ENCODE measurements around the gene SLC5A11. TPM values are rescaled to one million over a fixed set of nuclear protein-coding genes. Genes with fewer than 3 reads are reported as not detected.
"Not testable (repeated sequence)": the region's sequence is repeated elsewhere in the genome, so short reads cannot be mapped to it uniquely, and the experiment has no call there.

Gene SLC5A11, protein sequence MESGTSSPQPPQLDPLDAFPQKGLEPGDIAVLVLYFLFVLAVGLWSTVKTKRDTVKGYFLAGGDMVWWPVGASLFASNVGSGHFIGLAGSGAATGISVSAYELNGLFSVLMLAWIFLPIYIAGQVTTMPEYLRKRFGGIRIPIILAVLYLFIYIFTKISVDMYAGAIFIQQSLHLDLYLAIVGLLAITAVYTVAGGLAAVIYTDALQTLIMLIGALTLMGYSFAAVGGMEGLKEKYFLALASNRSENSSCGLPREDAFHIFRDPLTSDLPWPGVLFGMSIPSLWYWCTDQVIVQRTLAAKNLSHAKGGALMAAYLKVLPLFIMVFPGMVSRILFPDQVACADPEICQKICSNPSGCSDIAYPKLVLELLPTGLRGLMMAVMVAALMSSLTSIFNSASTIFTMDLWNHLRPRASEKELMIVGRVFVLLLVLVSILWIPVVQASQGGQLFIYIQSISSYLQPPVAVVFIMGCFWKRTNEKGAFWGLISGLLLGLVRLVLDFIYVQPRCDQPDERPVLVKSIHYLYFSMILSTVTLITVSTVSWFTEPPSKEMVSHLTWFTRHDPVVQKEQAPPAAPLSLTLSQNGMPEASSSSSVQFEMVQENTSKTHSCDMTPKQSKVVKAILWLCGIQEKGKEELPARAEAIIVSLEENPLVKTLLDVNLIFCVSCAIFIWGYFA
- 10 to 100 TPM in 3 of 4 donors, 1 to 10 TPM in 1; 4.5 to 32.4 (median 19.6) TPM for polyA plus RNA-seq
- long read RNA-seq, donor 1, result 0 reads
- long read RNA-seq, donor 2, result 0 reads
- long read RNA-seq, donor 3, result 0 reads
- long read RNA-seq, donor 4, result 0 reads
- long read RNA-seq, donor 5, result 0 reads
- long read RNA-seq, donor 6, result 0 reads
- long read RNA-seq, donor 7, result 0 reads
- long read RNA-seq, donor 8, result 0 reads
- long read RNA-seq, donor 9, result 0 reads
- long read RNA-seq, donor 10, result 0 reads

GRCh38 chr16:24845726-24846547 is at the start of gene SLC5A11:
SLC5A11 (plus strand) TSS chr16:24845963; CDS start chr16:24858644, 12,681 bp downstream.
- H3K9me3 ChIP-seq (ENCODE audit: control insufficient read depth in 2 of 2, insufficient read depth in 1 of 2, low read depth in 1 of 2, low read length in 1 of 2), result no peaks in the 10 kb centered on the region
- H3K4me1 ChIP-seq (ENCODE audit: control insufficient read depth in 3 of 3, insufficient read depth in 2 of 3, low read depth in 1 of 3, low read length in 2 of 3), result peaks cover 2 to 44% (median 10%) of the 10 kb centered on the region in 3 donors
- H3K36me3 ChIP-seq (ENCODE audit: control insufficient read depth in 3 of 3, insufficient read depth in 2 of 3, low read depth in 1 of 3, low read length in 3 of 3), result no peaks in the 10 kb centered on the region
- DNase-seq, result peak; percentile 88
- WGBS, 3 donors, result 16 to 56% (median 39%) methylated on average over 19 to 21 of the region's 21 CpGs
- H3K27me3 ChIP-seq (ENCODE audit: control insufficient read depth in 3 of 3, insufficient read depth in 3 of 3, low read length in 3 of 3), result no peaks in the 10 kb centered on the region
- no peak for FAIRE-seq
- H3K27ac ChIP-seq (ENCODE audit: low read depth in 1 of 3, low read length in 2 of 3), result peak within 1 kb of the TSS; percentile 71 to 81 (median 80)
- peak within 1 kb of the TSS in 1 of 3 donors; percentile 30 for H3K4me3 ChIP-seq (ENCODE audit: low read depth in 1 of 3, low read length in 3 of 3)

DNA sequence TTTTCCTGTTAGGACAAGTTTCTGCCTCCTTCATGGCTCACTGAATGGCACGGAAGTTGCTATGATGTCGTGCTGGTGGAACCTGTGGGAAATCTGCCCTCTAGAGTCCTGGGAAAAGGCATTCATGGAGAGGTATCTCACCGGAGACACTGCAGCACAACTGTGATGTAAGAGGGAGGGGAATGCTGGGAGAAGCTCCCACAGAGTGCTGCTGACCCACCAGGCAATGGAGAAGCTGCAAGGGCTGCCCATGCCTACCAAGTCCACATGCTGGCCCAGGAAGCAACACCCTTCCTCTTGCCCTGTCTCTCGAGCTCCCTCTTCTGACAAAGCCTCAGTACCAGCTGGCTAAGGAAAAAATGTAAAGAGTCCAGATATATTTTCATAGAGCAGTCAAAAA is 45.2 kb upstream of the SLC5A11 start:
- no peak overlapping the region for H3K4me3 ChIP-seq (ENCODE audit: low read depth in 1 of 3, low read length in 3 of 3)
- H3K27ac ChIP-seq (ENCODE audit: low read depth in 1 of 3, low read length in 2 of 3), result no peak overlapping the region
- FAIRE-seq (no peak), DNase-seq (no peak)
- 84 to 94% (median 91%) methylated on average over 4 of the region's 4 CpGs for WGBS, 3 donors
- no peaks in the 10 kb centered on the region for H3K27me3 ChIP-seq (ENCODE audit: control insufficient read depth in 3 of 3, insufficient read depth in 3 of 3, low read length in 3 of 3)
- H3K36me3 ChIP-seq (ENCODE audit: control insufficient read depth in 3 of 3, insufficient read depth in 2 of 3, low read depth in 1 of 3, low read length in 3 of 3), result peaks cover 25 to 31% (median 31%) of the 10 kb centered on the region in 3 donors
- H3K9me3 ChIP-seq (ENCODE audit: control insufficient read depth in 2 of 2, insufficient read depth in 1 of 2, low read depth in 1 of 2, low read length in 1 of 2), result no peaks in the 10 kb centered on the region
- H3K4me1 ChIP-seq (ENCODE audit: control insufficient read depth in 3 of 3, insufficient read depth in 2 of 3, low read depth in 1 of 3, low read length in 2 of 3), result no peaks in the 10 kb centered on the region

DNA sequence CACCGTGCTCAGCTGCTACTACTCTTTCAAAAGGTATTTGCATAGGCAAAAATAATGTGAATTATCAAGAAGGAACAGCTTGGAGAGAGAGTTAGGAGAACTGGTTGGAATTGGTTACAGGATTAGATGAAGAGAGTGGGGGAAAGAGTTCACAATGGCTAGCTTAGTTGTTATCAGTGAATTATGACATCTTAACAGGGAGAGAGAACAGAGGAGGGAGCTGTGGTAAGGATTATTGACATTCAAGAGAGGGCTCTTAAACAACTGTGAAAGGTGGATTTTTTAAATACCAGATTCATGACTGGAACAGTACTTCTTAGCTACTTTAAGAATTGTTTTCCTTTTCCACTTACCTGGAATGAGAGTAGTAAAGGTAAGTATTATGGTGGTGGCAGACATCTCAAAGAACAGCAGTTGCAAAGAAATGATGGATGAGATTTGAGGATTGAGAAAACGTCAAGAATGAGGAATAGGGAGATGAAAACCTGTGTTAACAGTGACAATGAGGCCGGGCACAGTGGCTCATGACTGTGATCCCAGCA is 43.9 kb upstream of the SLC5A11 start:
- FAIRE-seq (no peak), DNase-seq (no peak)
- H3K27me3 ChIP-seq (ENCODE audit: control insufficient read depth in 3 of 3, insufficient read depth in 3 of 3, low read length in 3 of 3), result no peaks in the 10 kb centered on the region
- no peaks in the 10 kb centered on the region for H3K9me3 ChIP-seq (ENCODE audit: control insufficient read depth in 2 of 2, insufficient read depth in 1 of 2, low read depth in 1 of 2, low read length in 1 of 2)
- H3K36me3 ChIP-seq (ENCODE audit: control insufficient read depth in 3 of 3, insufficient read depth in 2 of 3, low read depth in 1 of 3, low read length in 3 of 3), result peaks cover 28 to 39% (median 38%) of the 10 kb centered on the region in 3 donors
- no peak overlapping the region for H3K4me3 ChIP-seq (ENCODE audit: low read depth in 1 of 3, low read length in 3 of 3)
- H3K4me1 ChIP-seq (ENCODE audit: control insufficient read depth in 3 of 3, insufficient read depth in 2 of 3, low read depth in 1 of 3, low read length in 2 of 3), result no peaks in the 10 kb centered on the region
- no peak overlapping the region for H3K27ac ChIP-seq (ENCODE audit: low read depth in 1 of 3, low read length in 2 of 3)
- 85 to 93% (median 92%) methylated on average over 3 of the region's 3 CpGs for WGBS, 3 donors

DNA sequence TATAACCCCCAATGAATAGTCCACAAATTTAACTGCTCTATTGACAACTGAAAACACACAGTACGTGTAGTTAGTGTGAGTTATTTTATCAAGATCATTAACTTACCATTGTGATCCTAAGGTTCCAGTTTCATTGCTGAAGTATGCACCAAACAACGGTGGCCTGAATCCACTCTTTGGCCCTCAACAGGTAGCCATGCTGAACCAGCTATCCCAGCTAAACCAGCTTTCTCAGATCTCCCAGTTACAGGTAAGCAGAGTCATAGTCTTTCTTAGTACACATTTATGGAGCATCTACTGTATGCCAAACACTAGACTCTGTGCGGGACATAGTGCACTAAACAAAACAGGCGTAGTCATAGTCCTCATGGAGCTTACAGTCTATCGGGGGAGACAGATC is 40.3 kb upstream of the SLC5A11 start:
- Histone ChIP-seq H3K9me3 (ENCODE audit: control insufficient read depth in 2 of 2, insufficient read depth in 1 of 2, low read depth in 1 of 2, low read length in 1 of 2) (no peaks in the 10 kb centered on the region), H3K36me3 (ENCODE audit: control insufficient read depth in 3 of 3, insufficient read depth in 2 of 3, low read depth in 1 of 3, low read length in 3 of 3) (peaks cover 24 to 44% (median 28%) of the 10 kb centered on the region in 3 donors), H3K27ac (ENCODE audit: low read depth in 1 of 3, low read length in 2 of 3) (no peak overlapping the region), H3K27me3 (ENCODE audit: control insufficient read depth in 3 of 3, insufficient read depth in 3 of 3, low read length in 3 of 3) (no peaks in the 10 kb centered on the region), H3K4me1 (ENCODE audit: control insufficient read depth in 3 of 3, insufficient read depth in 2 of 3, low read depth in 1 of 3, low read length in 2 of 3) (no peaks in the 10 kb centered on the region), H3K4me3 (ENCODE audit: low read depth in 1 of 3, low read length in 3 of 3) (no peak overlapping the region)
- no peak for DNase-seq
- no peak for FAIRE-seq
- 91 to 93% (median 92%) methylated on average over 5 of the region's 5 CpGs for WGBS, 3 donors

GRCh38 chr16:24807301-24807700 is 38.5 kb upstream of the SLC5A11 start:
- no peaks in the 10 kb centered on the region for H3K4me1 ChIP-seq (ENCODE audit: control insufficient read depth in 3 of 3, insufficient read depth in 2 of 3, low read depth in 1 of 3, low read length in 2 of 3)
- H3K9me3 ChIP-seq (ENCODE audit: control insufficient read depth in 2 of 2, insufficient read depth in 1 of 2, low read depth in 1 of 2, low read length in 1 of 2), result no peaks in the 10 kb centered on the region
- H3K36me3 ChIP-seq (ENCODE audit: control insufficient read depth in 3 of 3, insufficient read depth in 2 of 3, low read depth in 1 of 3, low read length in 3 of 3), result peaks cover 24 to 42% (median 32%) of the 10 kb centered on the region in 3 donors
- H3K4me3 ChIP-seq (ENCODE audit: low read depth in 1 of 3, low read length in 3 of 3), result no peak overlapping the region
- FAIRE-seq (no peak), DNase-seq (no peak)
- 50 to 63% (median 55%) methylated on average over 1 of the region's 1 CpG for WGBS, 3 donors
- H3K27me3 ChIP-seq (ENCODE audit: control insufficient read depth in 3 of 3, insufficient read depth in 3 of 3, low read length in 3 of 3), result no peaks in the 10 kb centered on the region
- H3K27ac ChIP-seq (ENCODE audit: low read depth in 1 of 3, low read length in 2 of 3), result no peak overlapping the region

- no peak overlapping the region for H3K27ac ChIP-seq (ENCODE audit: low read depth in 1 of 3, low read length in 2 of 3)
- DNase-seq (no peak), FAIRE-seq (no peak)
- no peaks in the 10 kb centered on the region for H3K4me1 ChIP-seq (ENCODE audit: control insufficient read depth in 3 of 3, insufficient read depth in 2 of 3, low read depth in 1 of 3, low read length in 2 of 3)
- H3K36me3 ChIP-seq (ENCODE audit: control insufficient read depth in 3 of 3, insufficient read depth in 2 of 3, low read depth in 1 of 3, low read length in 3 of 3), result peaks cover 26 to 40% (median 27%) of the 10 kb centered on the region in 3 donors
- H3K4me3 ChIP-seq (ENCODE audit: low read depth in 1 of 3, low read length in 3 of 3), result no peak overlapping the region
- H3K27me3 ChIP-seq (ENCODE audit: control insufficient read depth in 3 of 3, insufficient read depth in 3 of 3, low read length in 3 of 3), result no peaks in the 10 kb centered on the region
- 80 to 84% (median 84%) methylated on average over 11 of the region's 11 CpGs for WGBS, 3 donors
- H3K9me3 ChIP-seq (ENCODE audit: control insufficient read depth in 2 of 2, insufficient read depth in 1 of 2, low read depth in 1 of 2, low read length in 1 of 2), result no peaks in the 10 kb centered on the region
These were observed 34.6 kb upstream of the SLC5A11 start for GRCh38 chr16:24810951-24811843.

GRCh38 chr16:24812813-24813212 is 33.0 kb upstream of the SLC5A11 start:
- H3K36me3 ChIP-seq (ENCODE audit: control insufficient read depth in 3 of 3, insufficient read depth in 2 of 3, low read depth in 1 of 3, low read length in 3 of 3), result peaks cover 24 to 36% (median 25%) of the 10 kb centered on the region in 3 donors
- not testable (repeated sequence) for H3K27ac ChIP-seq (ENCODE audit: low read depth in 1 of 3, low read length in 2 of 3); DNase-seq; H3K4me3 ChIP-seq (ENCODE audit: low read depth in 1 of 3, low read length in 3 of 3); H3K9me3 ChIP-seq (ENCODE audit: control insufficient read depth in 2 of 2, insufficient read depth in 1 of 2, low read depth in 1 of 2, low read length in 1 of 2); FAIRE-seq; H3K4me1 ChIP-seq (ENCODE audit: control insufficient read depth in 3 of 3, insufficient read depth in 2 of 3, low read depth in 1 of 3, low read length in 2 of 3); H3K27me3 ChIP-seq (ENCODE audit: control insufficient read depth in 3 of 3, insufficient read depth in 3 of 3, low read length in 3 of 3)
- WGBS, 3 donors, result 87 to 91% (median 87%) methylated on average over 6 of the region's 6 CpGs

Data from small intestine (tissue), 16 donors.